ENCODE measurements around the gene CDKAL1.

The CDKAL1 gene

GRCh38 chr6:21140966-21141365, 606.7 kb downstream of the CDKAL1 start:
- DNase-seq (ENCODE audit: low spot score): no peak

DNA sequence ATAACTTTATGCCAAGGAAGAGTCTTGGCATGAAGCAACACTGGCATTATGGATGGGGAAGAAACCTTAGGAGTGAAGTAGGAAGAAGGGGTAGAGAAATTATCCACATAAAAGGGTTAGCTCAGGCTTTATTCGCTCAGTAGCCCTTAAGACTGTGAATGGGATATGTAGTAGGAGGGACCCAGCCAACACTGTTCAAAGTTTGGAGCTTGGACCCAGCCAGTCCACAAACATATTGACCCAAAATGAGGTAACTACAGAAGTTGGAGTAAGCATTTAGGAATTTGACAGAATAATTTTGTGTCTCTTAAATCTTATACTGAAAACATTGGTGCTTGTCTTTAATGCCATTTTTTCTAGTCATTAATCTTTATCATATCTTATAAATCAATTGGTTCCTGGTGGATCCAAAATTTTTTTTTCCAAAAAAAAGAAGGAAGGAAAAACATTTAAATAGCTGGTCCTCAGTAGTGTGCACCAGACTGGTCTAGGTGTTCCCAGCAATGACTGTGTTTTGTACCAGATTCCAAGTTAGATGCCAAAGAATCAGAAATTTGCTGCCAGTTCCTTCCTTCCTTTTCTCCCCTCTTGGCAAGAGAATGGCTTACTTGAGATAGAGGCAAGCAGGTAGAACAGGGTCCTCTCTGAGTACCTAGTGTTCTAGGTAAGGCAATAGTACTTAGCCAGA, 607.5 kb downstream of the CDKAL1 start:
- DNase-seq (ENCODE audit: low spot score): no peak

- no peak for DNase-seq (ENCODE audit: low spot score)
These were observed 608.5 kb downstream of the CDKAL1 start for GRCh38 chr6:21142741-21143140.

- DNase-seq (ENCODE audit: low spot score): no peak
These were observed 609.4 kb downstream of the CDKAL1 start for GRCh38 chr6:21143645-21144044.

GRCh38 chr6:21144928-21145327, 610.7 kb downstream of the CDKAL1 start:
- no peak for DNase-seq (ENCODE audit: low spot score)

GRCh38 chr6:21147995-21148394, 613.7 kb downstream of the CDKAL1 start:
- no peak for DNase-seq (ENCODE audit: low spot score)

DNA sequence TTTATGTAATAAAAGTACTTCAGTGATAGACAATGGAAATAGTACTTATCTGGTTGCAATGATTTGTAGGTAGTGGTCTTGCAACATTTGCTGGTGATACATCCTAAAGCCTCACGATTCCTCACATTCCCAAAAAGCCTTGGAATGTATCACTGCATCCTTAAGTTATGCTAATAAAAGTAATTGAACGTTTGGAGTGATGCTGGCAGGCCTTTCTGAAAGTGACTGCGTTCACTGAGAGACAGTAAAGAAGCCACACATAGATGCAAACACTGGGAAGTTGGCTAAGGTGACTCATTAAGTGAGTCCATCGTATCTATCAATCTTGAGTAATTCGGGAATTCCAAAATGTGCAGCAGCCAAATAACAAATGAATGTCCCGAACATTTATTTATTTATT, 615.2 kb downstream of the CDKAL1 start:
- DNase-seq (ENCODE audit: low spot score): no peak

DNA sequence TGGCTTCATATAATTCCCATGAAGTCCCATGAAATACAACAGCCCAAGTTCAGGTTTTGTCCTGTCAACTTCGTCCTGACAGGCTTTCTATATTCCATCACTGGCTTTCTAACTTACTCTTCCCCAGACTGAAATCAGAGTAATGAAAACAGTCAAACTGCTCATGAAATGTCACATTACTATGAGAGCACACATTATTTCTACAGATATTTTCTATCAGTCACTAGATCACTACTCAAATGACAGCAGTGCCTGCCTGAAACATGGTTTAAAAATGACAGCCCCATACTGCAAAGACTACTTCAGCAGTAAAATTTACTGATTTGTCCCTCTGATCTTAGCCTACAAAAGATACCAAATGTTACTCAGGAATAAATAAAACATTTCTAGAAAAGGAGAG, 616.4 kb downstream of the CDKAL1 start:
- DNase-seq (ENCODE audit: low spot score): no peak

- no peak for DNase-seq (ENCODE audit: low spot score)
These were observed 616.9 kb downstream of the CDKAL1 start for GRCh38 chr6:21151119-21151518.

DNA sequence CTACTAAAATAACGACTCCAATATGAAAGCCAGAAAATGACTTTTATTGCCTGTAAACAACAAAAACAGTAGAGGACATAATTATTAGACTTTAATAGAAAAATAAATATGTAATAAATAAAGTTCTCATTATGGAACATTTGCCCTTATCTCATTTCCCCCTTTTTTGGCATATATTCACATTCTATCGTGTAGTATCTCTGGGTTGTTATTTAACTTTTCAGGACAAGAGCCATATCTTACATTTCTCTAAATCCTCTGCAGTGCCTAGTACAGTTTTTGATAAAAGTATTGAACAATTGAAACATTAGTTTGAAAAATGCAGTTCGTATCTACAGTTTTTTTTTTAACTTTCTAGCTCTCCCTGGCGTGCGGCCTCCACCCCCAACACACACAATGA, 617.3 kb downstream of the CDKAL1 start:
- DNase-seq (ENCODE audit: low spot score): no peak

- DNase-seq (ENCODE audit: low spot score): no peak
These were observed 623.1 kb downstream of the CDKAL1 start for GRCh38 chr6:21157186-21157929.

GRCh38 chr6:21158149-21158548, 623.9 kb downstream of the CDKAL1 start:
- no peak for DNase-seq (ENCODE audit: low spot score)

- no peak for DNase-seq (ENCODE audit: low spot score)
These were observed 624.6 kb downstream of the CDKAL1 start for GRCh38 chr6:21158873-21159272.

DNA sequence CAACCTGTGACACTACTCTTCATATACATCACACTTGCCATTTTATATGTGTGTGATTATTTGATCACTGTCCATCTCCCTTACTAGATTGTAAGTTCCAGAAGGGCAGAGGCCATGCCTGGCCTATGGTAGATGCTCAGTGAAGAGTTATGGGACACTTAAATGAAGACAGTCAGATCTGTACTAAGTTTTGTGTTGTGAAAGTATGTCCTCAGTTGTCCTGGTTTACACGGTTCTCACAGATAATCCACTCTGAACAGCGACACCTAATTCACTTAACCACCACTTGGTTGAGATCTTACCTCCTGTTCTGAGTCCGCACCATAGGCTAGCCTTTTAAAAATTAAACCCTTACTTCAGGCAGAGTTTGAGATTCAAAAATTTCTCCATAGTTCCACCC, 625.2 kb downstream of the CDKAL1 start:
- DNase-seq (ENCODE audit: low spot score): no peak

DNA sequence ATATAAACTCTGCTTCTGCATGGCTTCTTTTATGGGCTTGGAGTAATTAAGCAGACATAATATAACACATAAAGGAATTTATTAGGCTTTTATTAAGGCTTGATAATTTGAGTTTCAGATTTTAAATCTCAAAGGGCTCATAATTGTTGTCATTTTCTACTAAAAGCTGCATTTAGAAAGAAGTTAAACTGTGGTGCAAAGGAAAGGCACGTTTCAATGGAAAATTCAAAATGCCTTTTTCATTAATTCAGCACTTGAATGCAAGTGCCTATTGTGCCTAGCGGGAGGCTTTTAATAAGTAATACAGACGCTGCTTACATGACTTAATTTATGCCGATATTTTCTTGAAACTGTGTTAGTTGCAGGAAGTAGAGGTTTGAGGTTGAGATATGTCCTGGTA, 627.5 kb downstream of the CDKAL1 start:
- DNase-seq (ENCODE audit: low spot score): no peak

DNA sequence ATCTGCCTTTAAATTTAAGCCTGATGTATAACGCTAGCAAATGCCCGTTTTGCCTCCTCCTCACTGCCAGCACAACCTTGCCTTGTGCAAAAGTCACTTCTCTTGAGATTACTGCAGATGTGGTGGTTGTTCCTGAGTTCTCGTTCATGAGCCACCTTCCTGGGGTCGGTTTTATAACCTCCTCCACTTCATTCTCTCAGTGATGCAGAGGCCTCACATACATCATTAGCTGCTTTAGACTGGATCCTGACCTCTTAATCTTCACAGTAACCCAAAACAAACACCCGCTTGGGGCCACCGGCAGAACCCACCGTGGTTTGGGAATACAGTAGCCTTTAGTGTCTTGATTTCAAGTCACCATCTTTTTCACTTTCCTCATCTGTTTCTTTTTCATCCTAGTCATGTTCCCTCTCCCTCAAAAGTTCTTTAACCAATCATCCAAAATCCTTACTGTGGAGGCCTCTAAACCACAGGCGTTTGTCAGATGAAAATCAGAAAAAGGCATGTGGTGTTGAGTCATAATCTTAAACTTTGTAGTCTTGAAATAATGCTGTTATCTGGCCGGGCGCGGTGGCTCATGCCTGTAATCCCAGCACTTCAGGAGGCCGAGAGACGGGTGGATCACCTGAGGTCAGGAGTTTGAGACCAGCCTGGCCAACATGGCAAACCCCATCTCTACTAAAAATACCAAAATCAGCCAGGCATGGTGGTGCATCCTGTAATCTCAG, 629.0 kb downstream of the CDKAL1 start:
- DNase-seq (ENCODE audit: low spot score): no peak

DNA sequence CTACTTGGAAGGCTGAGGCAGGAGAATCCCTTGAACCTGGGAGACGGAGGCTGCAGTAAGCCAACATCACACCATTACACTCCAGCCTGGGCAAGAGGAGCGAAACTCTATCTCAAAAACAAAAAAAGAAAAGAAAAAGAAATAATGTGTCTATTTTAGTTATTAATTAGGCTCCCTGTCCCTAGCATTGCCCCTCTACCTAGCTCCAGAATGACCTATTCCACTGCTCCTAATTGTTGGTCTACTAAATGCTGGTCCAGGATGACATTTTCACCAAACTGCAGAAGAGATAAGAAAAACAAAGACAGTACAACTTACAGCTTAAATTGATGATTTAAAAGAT, 629.6 kb downstream of the CDKAL1 start:
- no peak for DNase-seq (ENCODE audit: low spot score)

GRCh38 chr6:21164768-21165326, 630.6 kb downstream of the CDKAL1 start:
- no peak for DNase-seq (ENCODE audit: low spot score)

DNA sequence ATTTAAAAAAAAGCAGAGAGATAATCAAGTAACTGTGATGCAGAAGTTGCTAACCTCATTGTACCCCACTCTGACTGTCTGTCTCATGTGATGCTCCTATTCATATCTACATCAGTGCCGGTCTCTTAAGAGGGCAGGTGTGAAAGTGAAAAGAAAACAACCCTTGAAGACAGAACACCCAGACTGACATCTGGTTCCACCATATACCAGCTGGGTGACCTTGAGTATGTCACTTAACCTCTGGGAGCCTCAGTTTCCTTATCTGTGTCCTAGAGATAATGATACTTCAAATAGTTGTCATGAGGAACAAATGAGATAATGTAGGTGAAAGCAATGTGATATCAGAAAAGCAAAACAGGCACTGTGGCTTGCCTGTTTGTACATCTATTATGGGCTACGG, 632.5 kb downstream of the CDKAL1 start:
- no peak for DNase-seq (ENCODE audit: low spot score)

GRCh38 chr6:21167790-21168189, 633.5 kb downstream of the CDKAL1 start:
- DNase-seq (ENCODE audit: low spot score): no peak

DNA sequence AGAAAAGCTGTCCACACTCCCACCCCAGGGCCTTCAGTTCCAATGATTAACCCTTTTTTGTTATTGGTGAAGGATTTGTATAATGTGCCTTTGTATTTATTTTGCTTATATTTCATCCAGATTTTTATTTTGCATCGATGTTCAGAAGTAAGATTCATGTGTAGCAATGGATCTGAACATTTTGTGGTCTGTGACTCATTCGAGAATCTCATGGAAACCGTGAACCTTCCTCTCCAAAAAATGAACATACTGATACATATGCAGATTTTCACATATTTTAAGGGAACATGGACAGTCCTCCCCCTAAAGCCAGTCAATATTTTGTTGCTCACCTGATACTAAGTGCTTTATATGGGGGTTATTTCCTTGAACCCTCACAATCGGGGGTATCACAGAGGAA, 637.5 kb downstream of the CDKAL1 start:
- DNase-seq (ENCODE audit: low spot score): no peak

- no peak for DNase-seq (ENCODE audit: low spot score)
These were observed 638.8 kb downstream of the CDKAL1 start for GRCh38 chr6:21173031-21173430.

- no peak for DNase-seq (ENCODE audit: low spot score)
These were observed 639.4 kb downstream of the CDKAL1 start for GRCh38 chr6:21173678-21174077.

All from CD4-positive, alpha-beta T cell treated with Interleukin-2 at 100 ng/mL for 4 hours (primary cell).